NOMO-1 (cell line): Measurements from ENCODE around the gene PARVG.

Experiments used
- DNase-seq, 2 experiments: peaks; one replicate each; lab custom pipeline; 2025; ENCODE audit not compliant: unreplicated experiment in 2 of 2; lab: John Stamatoyannopoulos, UW

PARVG gene

GRCh38 chr22:44180706-44181032 lies at the start of gene PARVG:
Gene PARVG (plus strand): TSS chr22:44180925. CDS start chr22:44183330, 2,405 bp downstream.
- peak in 1 of 2 experiments; percentile 55 for DNase-seq

GRCh38 chr22:44131412-44131811 lies 49.3 kb upstream of the PARVG start:
- DNase-seq, result no peak

- no peak for DNase-seq
These were observed 48.6 kb upstream of the PARVG start for GRCh38 chr22:44131989-44132685.

GRCh38 chr22:44132724-44133123 lies 48.0 kb upstream of the PARVG start:
- no peak for DNase-seq

- no peak for DNase-seq
These were observed 47.6 kb upstream of the PARVG start for GRCh38 chr22:44133161-44133560.

- no peak for DNase-seq
These were observed 46.7 kb upstream of the PARVG start for GRCh38 chr22:44133901-44134571.

DNA sequence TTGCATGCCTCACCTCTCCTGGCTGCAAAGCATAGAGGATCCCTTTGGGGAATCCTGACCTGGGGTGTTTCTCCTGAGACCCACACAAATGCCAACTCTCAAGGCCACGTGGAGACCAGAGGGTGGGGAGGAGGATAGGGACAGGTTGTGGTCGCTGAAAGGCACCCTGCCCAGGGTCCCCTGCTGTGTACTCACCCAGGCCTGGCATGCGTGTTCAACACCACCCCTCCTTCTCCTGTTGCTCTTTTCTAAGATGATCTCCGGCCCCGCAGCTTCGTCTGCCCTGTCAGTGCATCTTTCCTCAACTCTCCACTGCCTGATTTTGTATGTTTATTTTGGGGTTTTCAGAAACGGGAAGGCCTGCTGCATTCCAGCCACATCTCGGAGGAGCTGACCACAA lies 44.6 kb upstream of the PARVG start:
- DNase-seq, result no peak

- DNase-seq, result no peak
These were observed 43.9 kb upstream of the PARVG start for GRCh38 chr22:44136786-44137185.

GRCh38 chr22:44137415-44137814 lies 43.3 kb upstream of the PARVG start:
- no peak for DNase-seq

DNA sequence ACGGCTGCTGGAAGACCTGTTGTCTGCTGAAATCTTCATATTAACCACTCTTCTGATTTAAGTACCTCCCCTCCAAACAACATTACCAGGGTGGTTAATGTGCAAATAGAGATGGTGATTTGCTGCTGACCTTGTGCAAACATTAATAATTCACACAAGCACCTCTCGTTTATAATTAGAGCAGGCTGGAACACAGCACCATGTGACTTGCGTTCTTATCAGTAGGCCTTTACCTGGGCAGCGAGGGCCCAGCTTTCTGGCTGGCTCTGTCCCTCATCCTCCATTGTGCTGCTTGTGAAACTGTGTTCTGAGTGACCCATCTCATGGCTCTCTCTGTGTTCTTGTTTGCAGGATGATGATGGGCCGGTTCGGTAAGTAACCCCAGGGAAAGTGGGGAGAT lies 41.0 kb upstream of the PARVG start:
- no peak for DNase-seq

DNA sequence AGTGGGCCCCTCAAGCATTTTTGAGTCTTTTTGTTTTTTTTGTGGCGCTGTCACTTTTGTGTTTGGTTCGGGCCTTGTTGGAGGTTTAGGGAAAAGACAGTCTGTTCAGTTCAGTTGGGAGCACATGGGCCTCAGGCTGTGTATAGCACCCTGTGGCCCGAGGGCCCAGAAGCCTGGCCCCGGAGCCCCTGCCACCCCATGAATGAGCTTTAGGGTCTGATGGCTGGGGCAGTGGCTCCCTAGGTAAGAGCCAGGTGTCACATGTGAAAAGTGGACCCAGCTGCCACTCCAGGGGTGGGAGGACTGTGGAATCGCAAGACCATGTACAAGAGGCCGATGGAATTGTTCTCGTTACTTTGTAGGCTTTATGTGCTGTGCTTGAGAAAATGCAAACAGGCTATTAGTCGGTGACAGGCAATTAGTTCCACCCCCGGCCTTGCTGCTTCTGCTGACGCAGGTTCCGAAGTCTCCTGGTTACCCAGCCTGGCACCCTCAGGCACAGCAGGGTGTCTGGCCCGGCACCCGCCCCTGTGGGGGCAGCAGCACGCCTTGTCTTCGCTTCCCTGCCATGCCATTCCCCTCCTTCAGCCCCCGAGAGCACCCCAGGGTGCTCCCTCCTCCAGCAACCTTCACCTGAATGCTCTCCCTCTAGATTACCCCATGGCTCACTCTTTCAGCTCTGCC lies 38.2 kb upstream of the PARVG start:
- DNase-seq, result no peak

DNA sequence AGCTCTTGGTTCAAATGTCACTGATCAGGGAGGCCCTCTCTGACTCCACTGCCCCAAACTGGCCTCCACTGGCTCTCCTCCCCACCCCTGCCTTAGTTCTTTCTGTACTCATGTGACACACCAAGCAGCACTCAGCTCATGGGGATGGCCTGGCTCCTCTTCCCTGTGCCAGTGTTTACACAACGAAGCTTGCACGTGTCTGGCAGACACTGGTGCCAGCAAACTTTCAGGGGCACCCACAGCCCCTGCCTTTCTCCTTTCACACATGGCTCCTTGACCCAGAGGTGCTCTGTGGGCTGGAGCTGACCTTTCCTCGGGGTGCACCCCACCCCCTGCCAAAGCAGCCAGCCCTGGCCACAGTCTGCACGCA lies 37.6 kb upstream of the PARVG start:
- DNase-seq, result no peak

- no peak for DNase-seq
These were observed 37.1 kb upstream of the PARVG start for GRCh38 chr22:44143579-44143978.

DNA sequence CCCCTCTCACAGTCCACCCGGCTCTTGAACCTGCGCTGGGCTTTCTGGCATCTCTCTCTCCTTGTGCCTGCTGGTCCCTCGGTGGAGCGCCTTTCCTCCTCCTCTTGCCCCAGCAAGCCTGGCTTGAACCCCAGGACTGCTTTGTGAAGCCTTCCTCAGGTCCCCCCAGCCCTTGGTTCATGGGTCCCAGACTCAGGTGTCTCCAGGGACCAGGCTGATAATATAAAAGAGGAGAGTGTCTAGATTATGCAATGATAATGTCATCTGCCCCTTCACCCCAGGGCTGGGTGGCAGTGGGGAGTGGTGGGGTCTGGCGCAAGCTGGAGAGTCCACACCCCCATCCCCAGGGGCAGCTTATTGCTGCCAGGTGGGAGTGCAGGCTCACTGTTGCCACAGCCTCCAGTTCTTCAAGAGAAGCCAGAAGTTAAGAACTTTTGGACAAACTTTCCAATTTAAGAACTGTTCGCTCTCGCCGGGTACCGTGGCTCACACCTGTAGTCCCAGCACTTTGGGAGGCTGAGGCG lies 36.6 kb upstream of the PARVG start:
- no peak for DNase-seq

DNA sequence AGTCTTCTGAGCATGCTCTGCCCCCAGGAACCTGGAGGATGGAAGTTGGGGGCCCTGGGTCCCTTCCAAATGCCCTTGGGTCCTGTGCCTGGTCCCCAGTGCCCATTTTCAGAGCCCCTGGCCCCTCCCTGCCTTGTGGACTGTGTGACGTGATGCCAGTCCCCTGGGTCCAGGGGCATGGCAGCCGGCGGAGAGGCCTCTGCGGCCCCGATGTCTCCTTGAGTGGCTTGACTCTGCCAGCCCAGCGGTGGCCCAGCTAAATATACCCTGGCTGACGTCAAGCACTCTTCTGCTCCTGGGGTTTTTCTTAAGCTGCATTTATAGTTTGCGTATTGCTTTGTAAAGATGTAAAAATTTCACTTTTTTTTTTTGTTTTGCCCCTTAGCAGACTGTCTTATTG lies 35.2 kb upstream of the PARVG start:
- no peak for DNase-seq

- DNase-seq, result no peak
These were observed 34.5 kb upstream of the PARVG start for GRCh38 chr22:44146088-44146861.

GRCh38 chr22:44147008-44147645 lies 33.6 kb upstream of the PARVG start:
- DNase-seq, result no peak

DNA sequence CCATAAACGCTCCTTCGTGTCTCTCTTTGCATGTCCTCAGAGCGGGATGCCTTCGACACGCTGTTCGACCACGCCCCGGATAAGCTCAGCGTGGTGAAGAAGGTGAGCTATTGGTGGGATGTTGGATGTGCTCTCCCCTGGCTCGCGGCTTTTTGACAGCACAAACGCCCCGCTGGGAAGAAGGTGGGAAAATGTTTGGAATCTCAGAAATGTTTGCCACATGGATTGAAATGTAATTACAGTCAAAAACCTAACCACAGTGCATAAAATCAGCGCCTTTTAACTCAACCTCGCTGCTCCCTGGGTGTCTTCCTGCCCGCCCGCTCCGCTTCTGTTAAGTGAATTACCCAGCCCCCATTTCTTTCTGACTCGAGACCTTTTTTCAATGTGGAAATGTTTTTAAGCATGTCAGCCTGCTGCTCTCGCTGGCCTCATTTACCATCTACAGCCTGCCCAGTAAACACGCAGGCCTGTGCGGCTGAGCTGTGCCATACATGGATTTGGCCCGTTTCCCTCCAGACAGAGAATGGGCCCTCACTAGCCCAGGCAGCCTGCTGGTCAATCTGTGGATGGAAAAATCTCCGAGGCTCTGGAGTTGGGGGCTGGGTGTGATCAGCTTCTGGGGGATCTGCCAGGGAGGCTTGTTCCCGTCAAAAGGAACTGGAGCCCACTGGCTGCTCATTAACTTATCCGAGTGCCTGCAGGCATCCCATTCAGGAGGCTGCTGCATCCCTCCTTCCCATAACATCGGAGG lies 32.7 kb upstream of the PARVG start:
- no peak for DNase-seq

DNA sequence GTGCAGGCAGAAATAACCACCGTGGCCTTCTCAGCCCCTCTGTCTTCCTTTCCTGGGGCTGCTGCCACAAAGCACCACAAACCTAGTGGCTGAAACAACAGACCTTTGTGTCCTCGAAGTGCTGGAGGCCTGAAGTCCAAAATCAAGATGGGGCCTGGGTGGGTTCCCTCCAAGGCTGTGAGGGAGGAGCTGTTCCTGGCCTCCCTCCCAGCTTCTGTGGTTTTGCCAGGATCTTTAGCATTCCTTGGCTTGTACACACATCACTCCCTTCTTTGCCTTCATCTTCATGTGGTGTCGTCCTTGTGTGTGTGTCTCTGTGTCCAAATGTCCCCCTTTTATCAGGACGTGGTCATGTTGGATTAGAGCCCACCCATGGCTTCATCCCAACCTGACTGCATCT lies 29.0 kb upstream of the PARVG start:
- no peak for DNase-seq

- DNase-seq, result no peak
These were observed 27.0 kb upstream of the PARVG start for GRCh38 chr22:44153710-44154109.
